Posterior cingulate gyrus (tissue), 11 donors: ENCODE data around the gene GLRX3.

Experiments
- DNase-seq, 10 donors: peaks; one replicate each; pipeline versions ENCODE4 v3.0.0 to v3.0.0-alpha.2; 2020 to 2021; ENCODE audit warnings: mixed read lengths in 3 of 10
- intact Hi-C: fragments of 100-400 bp; cut with DNase I; formaldehyde crosslinking; loops from one replicate; pipeline ENCODE4 v1.15.1; 2023

The GLRX3 gene

DNA sequence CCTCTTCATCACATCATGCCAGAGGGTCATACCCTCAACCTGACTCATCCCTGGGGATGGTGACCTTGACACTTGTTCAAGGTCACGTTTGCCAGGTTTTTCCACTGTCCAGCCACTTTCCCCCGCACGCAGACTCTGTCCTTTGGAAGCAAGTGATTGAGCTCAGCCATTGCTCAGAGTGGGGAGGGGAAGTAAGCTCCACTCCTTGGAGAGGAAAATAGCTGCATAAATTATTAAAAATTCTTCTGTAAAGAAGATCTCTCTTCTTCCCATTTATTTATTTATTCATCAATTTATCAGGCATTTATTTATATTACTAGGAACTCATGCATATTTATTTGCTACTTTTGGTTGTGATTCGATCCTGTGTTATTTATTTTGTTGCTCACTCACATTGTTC is 88.0 kb downstream of the GLRX3 start:
- intact Hi-C loops: no loop called here
- DNase-seq: no peak

DNA sequence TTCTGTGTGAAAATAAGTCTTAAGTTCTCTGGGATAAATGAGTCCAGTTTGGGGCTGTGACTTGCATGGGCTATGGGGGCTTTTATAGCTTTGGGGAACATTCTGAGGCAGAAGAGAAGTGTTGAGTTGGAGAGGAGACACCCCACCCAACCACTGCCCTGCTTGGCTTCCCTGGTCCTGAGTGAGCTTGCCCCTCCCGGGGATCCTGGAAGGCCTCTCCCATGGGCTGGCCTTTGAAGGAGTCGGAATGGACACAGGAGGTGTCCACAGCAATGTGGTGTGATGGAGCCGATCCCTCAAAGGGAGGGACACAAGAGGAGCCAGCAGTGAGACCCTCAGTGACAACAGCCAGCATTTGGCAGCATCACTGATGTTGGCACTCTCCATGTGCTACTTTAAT is 89.8 kb downstream of the GLRX3 start:
- intact Hi-C loops: no loop called here
- DNase-seq: no peak

DNA sequence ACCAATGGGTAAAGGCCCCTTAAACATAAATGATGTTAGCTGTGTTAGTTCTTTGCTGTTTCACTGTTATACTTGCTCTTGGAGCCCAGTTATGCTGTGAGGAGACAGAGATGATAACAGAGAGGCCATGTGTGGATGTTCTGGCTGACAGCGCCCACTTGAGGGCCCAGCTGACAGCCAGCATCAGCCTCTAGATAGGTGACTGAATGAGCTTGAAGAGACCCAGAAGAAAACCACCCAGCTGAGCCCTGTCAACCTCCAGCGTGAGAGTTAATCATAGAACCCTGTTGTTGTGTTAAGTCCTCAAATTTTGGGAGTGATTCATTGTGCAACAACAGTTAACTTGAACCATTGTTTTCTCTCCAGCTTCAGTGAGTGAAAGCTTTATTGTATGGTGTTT is 91.7 kb downstream of the GLRX3 start:
- DNase-seq: no peak
- intact Hi-C loops: no loop called here
